SK-N-SH (cell line): ENCODE results near the gene MCM3AP. TPM values are rescaled to one million over a fixed set of nuclear protein-coding genes. Genes with fewer than 3 reads are reported as not detected.

Source experiments
- CTCF ChIA-PET: fragments of 300-600, 350-600 bp; formaldehyde crosslinking; extraction: SDS; loops from one replicate; lab custom pipeline; 2021; lab: Yijun Ruan, JAX
- POLR2A ChIA-PET: fragments of 350-600 bp; sonication (Branson Sonifier 250); formaldehyde crosslinking; extraction: SDS; loops from one replicate; lab custom pipeline; 2020; ENCODE audit warnings: antibody characterized with exemption, inconsistent platforms; lab: Yijun Ruan, JAX
- DNase-seq: peaks from one replicate; pipeline ENCODE4 v3.0.0; 2012
- H2AFZ ChIP-seq: fragments of 200-600 bp; sonication (generic); 2 replicates; pipeline ENCODE4 v1.8.1; 2016; ENCODE audit warnings: antibody characterized with exemption, mild to moderate bottlenecking, low read depth
- H3F3A ChIP-seq: fragments of 200-600 bp; sonication (generic); replicated peaks from 2 replicates; pipeline ENCODE3; 2016; ENCODE audit warnings: antibody characterized with exemption, mild to moderate bottlenecking; ENCODE audit not compliant: insufficient read depth
- H3K27ac ChIP-seq, 2 experiments: fragments of 200-500 bp in 1 of 2; fragments of 200-600 bp in 1 of 2; sonication (Bioruptor generic) in 1 of 2; sonication (generic), shearing (Covaris generic) in 1 of 2; 2 replicates each; pipeline versions ENCODE4 v1.5.1 to v1.6.1; 2014 to 2016; ENCODE audit warnings: low read depth in 2 of 2, inconsistent platforms in 1 of 2, low read length in 1 of 2, mild to moderate bottlenecking in 1 of 2, mixed read lengths in 1 of 2
- H3K27me3 ChIP-seq: fragments of 200-600 bp; sonication (generic), shearing (Covaris generic); 2 replicates; pipeline ENCODE4 v1.6.1; 2016; ENCODE audit warnings: mixed run types; ENCODE audit not compliant: insufficient read depth
- H3K36me3 ChIP-seq, 2 experiments: fragments of 200-500 bp in 1 of 2; fragments of 200-600 bp in 1 of 2; sonication (Bioruptor generic) in 1 of 2; sonication (generic) in 1 of 2; replicated peaks in 1 of 2; 2 replicates each; pipeline versions ENCODE3 to v1.5.1; 2014 to 2016; ENCODE audit warnings: low read length in 1 of 2, mild to moderate bottlenecking in 1 of 2; ENCODE audit not compliant: insufficient read depth in 2 of 2, control insufficient read depth in 1 of 2
- H3K4me1 ChIP-seq, 2 experiments: fragments of 200-500 bp in 1 of 2; fragments of 200-600 bp in 1 of 2; sonication (Bioruptor generic) in 1 of 2; sonication (generic), shearing (Covaris generic) in 1 of 2; 2 replicates each; pipeline versions ENCODE4 v1.5.1 to v1.6.1; 2014 to 2016; ENCODE audit warnings: low read depth in 1 of 2, low read length in 1 of 2, mixed run types in 1 of 2; ENCODE audit not compliant: insufficient read depth in 2 of 2, control insufficient read depth in 1 of 2
- H3K4me2 ChIP-seq: fragments of 200-600 bp; sonication (generic), shearing (Covaris generic); 2 replicates; pipeline ENCODE4 v1.6.1; 2017; ENCODE audit warnings: mixed run types
- H3K4me3 ChIP-seq, 2 experiments: fragments of 200-500 bp in 1 of 2; fragments of 200-600 bp in 1 of 2; sonication (Bioruptor generic) in 1 of 2; sonication (generic), shearing (Covaris generic) in 1 of 2; 2 replicates each; pipeline versions ENCODE4 v1.5.1 to v1.8.1; 2014 to 2016; ENCODE audit warnings: low read depth in 2 of 2, inconsistent platforms in 1 of 2, low read length in 1 of 2, mild to moderate bottlenecking in 1 of 2, mixed read lengths in 1 of 2, moderate library complexity in 1 of 2
- H3K79me2 ChIP-seq: fragments of 200-600 bp; sonication (generic); 2 replicates; pipeline ENCODE4 v1.8.1; 2017; ENCODE audit warnings: mild to moderate bottlenecking; ENCODE audit not compliant: insufficient read depth
- H3K9ac ChIP-seq: fragments of 200-600 bp; sonication (generic); 2 replicates; pipeline ENCODE4 v1.6.1; 2017; ENCODE audit warnings: mixed run types
- H3K9me2 ChIP-seq: fragments of 200-600 bp; sonication (generic); 2 replicates; pipeline ENCODE4 v1.6.1; 2017; ENCODE audit warnings: mixed run types
- H3K9me3 ChIP-seq: fragments of 200-600 bp; sonication (generic); 2 replicates; pipeline ENCODE4 v1.6.1; 2017; ENCODE audit warnings: mixed run types, mild to moderate bottlenecking, moderate library complexity
- H4K20me1 ChIP-seq: fragments of 200-600 bp; sonication (generic); 2 replicates; pipeline ENCODE4 v1.6.1; 2017; ENCODE audit warnings: mild to moderate bottlenecking, mixed run types; ENCODE audit not compliant: insufficient read depth
- CHD2 ChIP-seq: fragments of 150-350 bp; IDR thresholded peaks from 2 replicates; pipeline ENCODE4 v1.6.1; 2018; ENCODE audit warnings: low read length; ENCODE audit not compliant: partially characterized antibody
- FOXJ3 ChIP-seq: sonication (generic); formaldehyde crosslinking; IDR thresholded peaks from 2 replicates; pipeline ENCODE4 v1.5.1; 2020; ENCODE audit warnings: mild to moderate bottlenecking, missing genetic modification reagents
- FOXM1 ChIP-seq: IDR thresholded peaks from 2 replicates; pipeline ENCODE4 v1.4.0; 2012; ENCODE audit warnings: low read depth, mild to moderate bottlenecking
- MEF2A ChIP-seq: IDR thresholded peaks from 2 replicates; pipeline ENCODE4 v1.4.0; 2012; ENCODE audit warnings: low read depth, borderline replicate concordance
- NFIC ChIP-seq: IDR thresholded peaks from 2 replicates; pipeline ENCODE4 v1.4.0; 2012; ENCODE audit warnings: borderline replicate concordance
- RCOR1 ChIP-seq: fragments of 150-350 bp; IDR thresholded peaks from 2 replicates; pipeline ENCODE4 v1.6.1; 2017; ENCODE audit warnings: antibody characterized with exemption, low read length
- RFX5 ChIP-seq: IDR thresholded peaks from 2 replicates; pipeline ENCODE4 v1.6.1; 2012; ENCODE audit warnings: mild to moderate bottlenecking, improper control_type of control experiment, low read length
- RXRA ChIP-seq: IDR thresholded peaks from 2 replicates; pipeline ENCODE4 v1.4.0; 2012; ENCODE audit warnings: low read depth, mild to moderate bottlenecking, borderline replicate concordance
- SIN3A ChIP-seq: IDR thresholded peaks from 2 replicates; pipeline ENCODE4 v1.6.1; 2012; ENCODE audit warnings: low read depth, mild to moderate bottlenecking, low read length, moderate library complexity, borderline replicate concordance
- SMC3 ChIP-seq: IDR thresholded peaks from 2 replicates; pipeline ENCODE4 v1.6.1; 2012; ENCODE audit warnings: low read depth, low read length, improper control_type of control experiment
- TCF12 ChIP-seq: IDR thresholded peaks from 2 replicates; pipeline ENCODE4 v1.4.0; 2012
- WGBS: methylation state at CpG from one replicate; pipeline ENCODE4 v1.1.6; 2017; ENCODE audit warnings: low lambda C conversion rate; 5-methylcytosine and 5-hydroxymethylcytosine counted together
- polyA plus RNA-seq, 3 experiments: library from polyadenylated mRNA; depleted of rRNA; stranded (reverse); fragments of >200 nt; gene quantifications; 2 replicates each; pipeline ENCODE4 v1.2.3, GENCODE V29; 2012
- TF ChIP-seq, protein P1 (sequence below): IDR thresholded peaks from 2 replicates; pipeline ENCODE4 v1.6.1; 2012; ENCODE audit warnings: mild to moderate bottlenecking, low read depth, low read length, moderate library complexity
- TF ChIP-seq, protein P2 (sequence below): IDR thresholded peaks from 2 replicates; pipeline ENCODE4 v1.4.0; 2012; ENCODE audit warnings: low read depth
- TF ChIP-seq, protein P3 (sequence below): fragments of 200-600 bp; sonication (generic); IDR thresholded peaks from 2 replicates; pipeline ENCODE4 v1.6.1; 2017; ENCODE audit warnings: antibody characterized with exemption, mild to moderate bottlenecking, moderate library complexity
- TF ChIP-seq, protein P4 (sequence below): fragments of 150-350 bp; IDR thresholded peaks from 2 replicates; pipeline ENCODE4 v1.6.1; 2016; ENCODE audit warnings: mild to moderate bottlenecking, low read depth, low read length

MCM3AP gene
- polyA plus RNA-seq, 1 of the 3 experiments (the other 2 are of a cell fraction): 42.9 TPM

DNA sequence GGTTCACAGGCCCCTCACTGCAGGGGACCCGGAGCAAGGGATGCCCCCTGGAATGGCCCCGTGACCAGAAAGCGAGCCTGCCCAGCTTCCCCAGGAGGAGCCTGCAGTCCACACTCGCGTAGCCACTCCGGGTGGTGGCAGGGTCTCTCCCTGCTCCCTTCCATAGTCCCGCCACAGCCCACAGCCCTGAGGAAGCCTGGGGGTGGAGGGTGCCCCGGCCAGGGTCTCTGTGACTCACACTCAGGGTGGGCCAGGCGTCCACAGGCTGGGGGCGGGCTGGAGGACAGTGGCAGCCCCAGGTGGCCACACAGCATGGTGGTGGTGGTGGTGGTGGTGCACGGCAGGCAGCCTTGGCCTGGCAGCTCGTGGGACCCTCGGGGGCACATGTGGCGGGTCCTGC, 16.3 kb upstream of the MCM3AP start:
- ChIA-PET POLR2A (no interaction called here), CTCF (interaction anchor here (1.4 kb wide), 1 partner anchor 24 kb away, joined by 3 read pairs; no protein-coding TSS in a partner anchor)
- H3K9me3 ChIP-seq: no peaks in the 10 kb centered on the region
- WGBS: 93% methylated on average over 3 of the region's 14 CpGs
- no peak overlapping the region for H3K4me3 ChIP-seq
- H3K9me2 ChIP-seq: no peaks in the 10 kb centered on the region
- peaks cover 10 to 11% of the 10 kb centered on the region in 2 experiments for H3K36me3 ChIP-seq
- H3K9ac ChIP-seq: no peak overlapping the region
- H3K4me1 ChIP-seq: no peaks in the 10 kb centered on the region
- H3K79me2 ChIP-seq: no peaks in the 10 kb centered on the region; the same call in 1 of the 2 replicates
- no peak overlapping the region for H3K27ac ChIP-seq
- no peaks in the 10 kb centered on the region for H3K27me3 ChIP-seq
- H3F3A ChIP-seq: peaks cover 6% of the 10 kb centered on the region
- no peak for DNase-seq
- no peaks in the 10 kb centered on the region for H4K20me1 ChIP-seq
- no peak overlapping the region for H2AFZ ChIP-seq
- H3K4me2 ChIP-seq: no peak overlapping the region
- TF ChIP-seq, protein P1, sequence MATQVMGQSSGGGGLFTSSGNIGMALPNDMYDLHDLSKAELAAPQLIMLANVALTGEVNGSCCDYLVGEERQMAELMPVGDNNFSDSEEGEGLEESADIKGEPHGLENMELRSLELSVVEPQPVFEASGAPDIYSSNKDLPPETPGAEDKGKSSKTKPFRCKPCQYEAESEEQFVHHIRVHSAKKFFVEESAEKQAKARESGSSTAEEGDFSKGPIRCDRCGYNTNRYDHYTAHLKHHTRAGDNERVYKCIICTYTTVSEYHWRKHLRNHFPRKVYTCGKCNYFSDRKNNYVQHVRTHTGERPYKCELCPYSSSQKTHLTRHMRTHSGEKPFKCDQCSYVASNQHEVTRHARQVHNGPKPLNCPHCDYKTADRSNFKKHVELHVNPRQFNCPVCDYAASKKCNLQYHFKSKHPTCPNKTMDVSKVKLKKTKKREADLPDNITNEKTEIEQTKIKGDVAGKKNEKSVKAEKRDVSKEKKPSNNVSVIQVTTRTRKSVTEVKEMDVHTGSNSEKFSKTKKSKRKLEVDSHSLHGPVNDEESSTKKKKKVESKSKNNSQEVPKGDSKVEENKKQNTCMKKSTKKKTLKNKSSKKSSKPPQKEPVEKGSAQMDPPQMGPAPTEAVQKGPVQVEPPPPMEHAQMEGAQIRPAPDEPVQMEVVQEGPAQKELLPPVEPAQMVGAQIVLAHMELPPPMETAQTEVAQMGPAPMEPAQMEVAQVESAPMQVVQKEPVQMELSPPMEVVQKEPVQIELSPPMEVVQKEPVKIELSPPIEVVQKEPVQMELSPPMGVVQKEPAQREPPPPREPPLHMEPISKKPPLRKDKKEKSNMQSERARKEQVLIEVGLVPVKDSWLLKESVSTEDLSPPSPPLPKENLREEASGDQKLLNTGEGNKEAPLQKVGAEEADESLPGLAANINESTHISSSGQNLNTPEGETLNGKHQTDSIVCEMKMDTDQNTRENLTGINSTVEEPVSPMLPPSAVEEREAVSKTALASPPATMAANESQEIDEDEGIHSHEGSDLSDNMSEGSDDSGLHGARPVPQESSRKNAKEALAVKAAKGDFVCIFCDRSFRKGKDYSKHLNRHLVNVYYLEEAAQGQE: no peak
- TF ChIP-seq RFX5: no peak
- TF ChIP-seq, protein P2, sequence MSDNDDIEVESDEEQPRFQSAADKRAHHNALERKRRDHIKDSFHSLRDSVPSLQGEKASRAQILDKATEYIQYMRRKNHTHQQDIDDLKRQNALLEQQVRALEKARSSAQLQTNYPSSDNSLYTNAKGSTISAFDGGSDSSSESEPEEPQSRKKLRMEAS: no peak
- no peak for TF ChIP-seq NFIC
- no peak for TF ChIP-seq MEF2A
- TF ChIP-seq SIN3A: no peak

DNA sequence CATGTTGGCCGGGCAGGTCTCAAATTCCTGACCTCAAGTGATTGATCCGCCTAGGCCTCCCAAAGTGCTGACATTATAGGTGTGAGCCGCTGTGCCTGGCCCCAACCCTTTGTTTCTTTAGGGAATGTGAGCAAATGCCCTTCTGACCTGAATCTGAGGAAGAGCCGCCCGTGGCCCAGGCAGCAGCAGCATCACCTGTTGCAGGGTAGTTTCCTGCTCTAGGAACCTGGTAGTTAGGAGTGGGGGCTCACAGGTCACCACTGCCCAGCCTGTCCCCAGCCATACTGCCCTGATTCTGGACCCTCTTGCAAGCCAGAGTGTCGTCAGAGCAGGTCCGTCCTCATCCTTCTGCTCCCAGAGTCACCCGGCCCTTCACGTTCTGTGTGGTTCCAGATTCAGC, 13.8 kb upstream of the MCM3AP start:
- H3K4me2 ChIP-seq: no peak overlapping the region
- H3K4me3 ChIP-seq: no peak overlapping the region
- no peak overlapping the region for H2AFZ ChIP-seq
- CTCF ChIA-PET: no interaction called here
- no peaks in the 10 kb centered on the region for H3K9me3 ChIP-seq
- peaks cover 3 to 6% of the 10 kb centered on the region in 2 experiments for H3K36me3 ChIP-seq
- H3K4me1 ChIP-seq: peaks cover 7 to 8% of the 10 kb centered on the region in 2 experiments; a peak in 3 of 4 replicates
- 89% methylated on average over 6 of the region's 9 CpGs for WGBS
- no peaks in the 10 kb centered on the region for H3K9me2 ChIP-seq
- POLR2A ChIA-PET: no interaction called here
- no peaks in the 10 kb centered on the region for H3F3A ChIP-seq
- H4K20me1 ChIP-seq: no peaks in the 10 kb centered on the region
- H3K27ac ChIP-seq: no peak overlapping the region
- no peaks in the 10 kb centered on the region for H3K79me2 ChIP-seq
- TF ChIP-seq SMC3 (no peak), TCF12 (no peak), RCOR1 (no peak), RFX5 (no peak), FOXJ3 (CRISPR knock-in tag) (no peak), RXRA (no peak), CHD2 (no peak), FOXM1 (no peak), NFIC (no peak)
- TF ChIP-seq, protein P3, sequence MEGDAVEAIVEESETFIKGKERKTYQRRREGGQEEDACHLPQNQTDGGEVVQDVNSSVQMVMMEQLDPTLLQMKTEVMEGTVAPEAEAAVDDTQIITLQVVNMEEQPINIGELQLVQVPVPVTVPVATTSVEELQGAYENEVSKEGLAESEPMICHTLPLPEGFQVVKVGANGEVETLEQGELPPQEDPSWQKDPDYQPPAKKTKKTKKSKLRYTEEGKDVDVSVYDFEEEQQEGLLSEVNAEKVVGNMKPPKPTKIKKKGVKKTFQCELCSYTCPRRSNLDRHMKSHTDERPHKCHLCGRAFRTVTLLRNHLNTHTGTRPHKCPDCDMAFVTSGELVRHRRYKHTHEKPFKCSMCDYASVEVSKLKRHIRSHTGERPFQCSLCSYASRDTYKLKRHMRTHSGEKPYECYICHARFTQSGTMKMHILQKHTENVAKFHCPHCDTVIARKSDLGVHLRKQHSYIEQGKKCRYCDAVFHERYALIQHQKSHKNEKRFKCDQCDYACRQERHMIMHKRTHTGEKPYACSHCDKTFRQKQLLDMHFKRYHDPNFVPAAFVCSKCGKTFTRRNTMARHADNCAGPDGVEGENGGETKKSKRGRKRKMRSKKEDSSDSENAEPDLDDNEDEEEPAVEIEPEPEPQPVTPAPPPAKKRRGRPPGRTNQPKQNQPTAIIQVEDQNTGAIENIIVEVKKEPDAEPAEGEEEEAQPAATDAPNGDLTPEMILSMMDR: no peak
- TF ChIP-seq, protein P4, sequence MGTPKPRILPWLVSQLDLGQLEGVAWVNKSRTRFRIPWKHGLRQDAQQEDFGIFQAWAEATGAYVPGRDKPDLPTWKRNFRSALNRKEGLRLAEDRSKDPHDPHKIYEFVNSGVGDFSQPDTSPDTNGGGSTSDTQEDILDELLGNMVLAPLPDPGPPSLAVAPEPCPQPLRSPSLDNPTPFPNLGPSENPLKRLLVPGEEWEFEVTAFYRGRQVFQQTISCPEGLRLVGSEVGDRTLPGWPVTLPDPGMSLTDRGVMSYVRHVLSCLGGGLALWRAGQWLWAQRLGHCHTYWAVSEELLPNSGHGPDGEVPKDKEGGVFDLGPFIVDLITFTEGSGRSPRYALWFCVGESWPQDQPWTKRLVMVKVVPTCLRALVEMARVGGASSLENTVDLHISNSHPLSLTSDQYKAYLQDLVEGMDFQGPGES: no peak
- TF ChIP-seq, all 33 proteins: peak for 0
- H3K27me3 ChIP-seq: no peaks in the 10 kb centered on the region
- no peak for DNase-seq
- H3K9ac ChIP-seq: no peak overlapping the region
